ENCODE results near the gene SNX27.

- no peak for TF ChIP-seq POLR2AphosphoS5 (IDR thresholded peaks at IDR 0.05; ENCODE audit: insufficient read depth, low read depth, low read length)
- TF ChIP-seq, protein P1, sequence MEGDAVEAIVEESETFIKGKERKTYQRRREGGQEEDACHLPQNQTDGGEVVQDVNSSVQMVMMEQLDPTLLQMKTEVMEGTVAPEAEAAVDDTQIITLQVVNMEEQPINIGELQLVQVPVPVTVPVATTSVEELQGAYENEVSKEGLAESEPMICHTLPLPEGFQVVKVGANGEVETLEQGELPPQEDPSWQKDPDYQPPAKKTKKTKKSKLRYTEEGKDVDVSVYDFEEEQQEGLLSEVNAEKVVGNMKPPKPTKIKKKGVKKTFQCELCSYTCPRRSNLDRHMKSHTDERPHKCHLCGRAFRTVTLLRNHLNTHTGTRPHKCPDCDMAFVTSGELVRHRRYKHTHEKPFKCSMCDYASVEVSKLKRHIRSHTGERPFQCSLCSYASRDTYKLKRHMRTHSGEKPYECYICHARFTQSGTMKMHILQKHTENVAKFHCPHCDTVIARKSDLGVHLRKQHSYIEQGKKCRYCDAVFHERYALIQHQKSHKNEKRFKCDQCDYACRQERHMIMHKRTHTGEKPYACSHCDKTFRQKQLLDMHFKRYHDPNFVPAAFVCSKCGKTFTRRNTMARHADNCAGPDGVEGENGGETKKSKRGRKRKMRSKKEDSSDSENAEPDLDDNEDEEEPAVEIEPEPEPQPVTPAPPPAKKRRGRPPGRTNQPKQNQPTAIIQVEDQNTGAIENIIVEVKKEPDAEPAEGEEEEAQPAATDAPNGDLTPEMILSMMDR (IDR thresholded peaks at IDR 0.05; ENCODE audit: extremely low read depth in 1 of 2, insufficient read depth in 1 of 2, low read depth in 1 of 2, low read length in 2 of 2) = no peak
These were observed 72.3 kb downstream of the SNX27 start for GRCh38 chr1:151684128-151684527.

Measured in endothelial cell of umbilical vein (primary cell).